HS-5 (cell line): ENCODE data around the gene MEF2A.
"Not testable (repeated sequence)": the region's sequence is repeated elsewhere in the genome, so short reads cannot be mapped to it uniquely, and the experiment has no call there.

Experiments
- DNase-seq: peaks from one replicate; pipeline ENCODE4 v3.0.0-alpha.2; 2012; ENCODE audit warnings: low read depth

MEF2A gene

GRCh38 chr15:99731336-99732123 lies 165.7 kb downstream of the MEF2A start:
- no peak for DNase-seq

GRCh38 chr15:99732124-99732750 lies 166.5 kb downstream of the MEF2A start:
- no peak for DNase-seq

GRCh38 chr15:99732751-99733267 lies 167.0 kb downstream of the MEF2A start:
- DNase-seq: no peak

GRCh38 chr15:99733268-99734039 lies 167.7 kb downstream of the MEF2A start, which contains the start of gene LYSMD4:
Gene LYSMD4, minus strand, starts transcription at chr15:99733437. Its CDS starts 1,438 bp downstream, at chr15:99731999.
- DNase-seq: peak; percentile 56

DNA sequence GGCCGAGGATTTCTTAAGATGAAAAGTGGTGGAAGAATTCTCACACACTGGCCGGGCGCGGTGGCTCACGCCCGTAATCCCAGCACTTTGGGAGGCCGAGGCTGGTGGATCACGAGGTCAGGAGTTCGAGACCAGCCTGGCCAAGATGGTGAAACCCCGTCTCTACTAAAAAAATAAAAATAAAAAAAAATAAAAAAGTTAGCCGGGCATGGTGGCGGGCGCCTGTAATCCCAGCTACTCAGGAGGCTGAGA lies 168.2 kb downstream of the MEF2A start:
- DNase-seq: not testable (repeated sequence)

DNA sequence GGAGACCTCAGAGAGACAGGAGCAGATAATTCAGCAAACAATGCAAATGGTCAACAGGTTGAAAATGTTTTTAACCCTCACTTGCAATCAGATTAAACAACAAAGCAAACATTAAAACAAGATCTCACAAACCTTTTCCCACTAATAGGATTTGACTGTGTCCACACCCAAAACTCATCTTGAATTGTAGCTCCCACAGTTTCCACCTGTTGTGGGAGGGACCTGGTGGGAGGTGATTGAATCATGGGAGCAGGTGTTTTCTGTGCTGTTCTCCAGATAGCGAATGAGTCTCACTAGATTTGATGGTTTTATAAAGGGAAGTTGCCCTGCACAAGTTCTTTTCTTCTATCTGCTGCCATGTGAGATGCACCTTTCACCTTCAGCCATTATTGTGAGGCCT lies 168.8 kb downstream of the MEF2A start:
- no peak for DNase-seq

DNA sequence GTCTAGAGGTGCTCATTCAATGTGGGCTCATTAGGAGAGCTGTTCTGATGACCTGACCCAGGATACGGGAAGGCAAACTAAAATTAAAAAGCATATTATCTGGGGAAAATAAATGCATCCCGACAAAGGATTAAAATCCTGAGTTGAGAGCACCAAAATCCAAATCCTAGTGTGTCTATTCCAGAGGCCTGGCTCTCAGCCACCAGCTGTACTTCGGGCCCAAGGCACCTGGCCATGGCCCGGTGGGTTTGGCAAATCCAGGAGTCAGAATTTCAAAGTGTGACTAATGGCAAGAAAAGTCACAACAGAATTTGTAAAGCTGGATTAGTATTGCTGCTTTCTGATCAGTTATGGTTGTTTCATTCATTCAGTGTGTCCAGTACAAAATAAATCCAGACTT lies 170.1 kb downstream of the MEF2A start:
- DNase-seq: no peak

DNA sequence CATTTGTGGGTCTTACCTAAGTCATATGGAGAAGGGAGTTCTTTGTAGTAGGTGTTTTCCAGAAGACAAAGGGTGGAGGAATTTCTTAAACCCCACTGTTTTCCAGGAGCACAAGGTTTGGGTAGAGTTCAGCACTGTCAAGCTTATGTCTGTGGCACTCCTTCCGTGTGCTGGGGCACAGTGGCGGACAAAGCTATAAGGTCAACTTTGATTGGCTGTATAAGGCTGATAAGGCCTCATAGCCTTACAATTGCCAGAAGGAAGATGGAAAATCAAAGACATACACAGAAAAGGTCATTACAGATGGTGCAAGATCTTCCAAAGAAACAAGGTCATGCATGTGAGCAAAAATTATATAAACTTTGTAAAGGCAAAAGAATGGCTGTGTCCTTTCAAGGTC lies 170.9 kb downstream of the MEF2A start:
- no peak for DNase-seq

- no peak for DNase-seq
Observed at GRCh38 chr15:99738021-99738847, 172.4 kb downstream of the MEF2A start.

GRCh38 chr15:99741835-99742234 lies 176.1 kb downstream of the MEF2A start:
- DNase-seq: no peak

DNA sequence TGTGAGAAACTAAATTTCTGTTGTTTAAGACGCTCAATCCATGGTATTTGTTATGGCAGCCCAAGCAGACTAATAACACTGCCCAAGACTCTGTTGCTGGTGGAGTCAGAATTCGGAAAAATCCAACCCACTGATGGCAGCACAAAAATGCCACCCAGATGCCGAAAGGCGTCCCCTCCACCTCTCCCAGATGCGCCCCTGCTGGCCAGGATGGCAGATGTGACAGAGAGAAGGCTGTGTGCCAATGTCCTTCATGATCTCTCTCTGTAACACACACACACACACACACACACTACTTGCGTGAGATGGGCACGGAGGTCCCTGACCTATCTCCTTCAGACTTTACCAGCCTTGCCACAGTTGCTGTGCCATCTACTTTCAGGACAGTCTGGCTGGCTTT lies 178.4 kb downstream of the MEF2A start:
- DNase-seq: no peak

- DNase-seq: no peak
Observed at GRCh38 chr15:99745370-99746086, 179.7 kb downstream of the MEF2A start.

DNA sequence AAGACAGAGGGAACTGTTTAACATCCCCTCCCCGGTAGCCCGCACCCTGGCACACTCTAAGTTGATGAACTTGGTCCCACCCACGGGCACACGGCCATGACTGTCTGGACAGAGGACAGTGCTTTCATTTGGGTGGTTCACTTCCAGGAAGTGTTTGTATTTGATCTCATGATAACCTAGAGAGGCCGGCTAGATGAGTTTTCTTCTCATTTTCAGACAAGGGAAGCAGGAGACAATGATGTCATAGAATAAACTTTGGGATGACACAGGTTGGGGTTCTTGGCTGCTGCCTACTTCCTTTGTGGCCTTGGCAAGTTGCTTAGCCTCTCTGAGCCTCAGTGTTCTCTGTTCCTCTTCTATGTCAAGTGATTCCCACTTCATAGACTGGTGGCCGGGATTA lies 183.6 kb downstream of the MEF2A start:
- no peak for DNase-seq

DNA sequence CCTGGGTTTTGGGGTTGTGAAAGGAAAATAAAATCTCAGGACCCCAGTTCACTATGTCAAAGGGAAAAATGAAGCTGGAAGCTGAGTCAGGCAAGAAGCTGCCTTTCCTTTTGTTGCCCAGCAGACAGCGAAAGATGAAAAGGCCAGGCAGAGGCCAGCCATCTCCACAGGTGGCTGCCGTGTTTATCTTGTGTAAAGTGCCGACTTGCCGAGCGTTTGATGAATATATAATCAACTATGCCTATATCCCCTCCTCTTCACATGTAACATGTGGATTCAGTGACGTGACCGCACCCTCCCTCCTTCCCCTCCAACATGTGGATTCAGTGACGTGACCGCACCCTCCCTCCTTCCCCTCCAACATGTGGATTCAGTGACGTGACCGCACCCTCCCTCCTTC lies 184.5 kb downstream of the MEF2A start:
- DNase-seq: not testable (repeated sequence)

DNA sequence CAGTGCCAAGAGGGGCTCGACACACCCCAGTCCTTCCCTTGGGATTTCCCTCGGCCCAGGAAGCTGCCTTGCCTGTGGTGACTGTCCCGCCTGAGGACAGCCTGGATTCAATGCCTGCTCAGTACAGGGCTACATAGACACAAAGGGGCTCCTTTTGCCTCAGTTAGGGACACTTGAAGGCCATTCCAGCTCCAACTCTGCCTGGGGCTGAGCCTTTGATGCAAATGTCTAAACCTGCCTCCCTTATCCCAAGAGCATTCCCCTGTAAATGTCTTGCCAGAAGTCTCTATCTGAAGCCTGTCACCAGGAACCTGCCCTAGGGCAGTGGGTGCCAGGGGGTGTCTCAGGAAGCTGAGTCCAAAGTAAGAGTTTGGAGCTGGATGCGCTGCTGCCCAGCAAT lies 186.8 kb downstream of the MEF2A start:
- no peak for DNase-seq

DNA sequence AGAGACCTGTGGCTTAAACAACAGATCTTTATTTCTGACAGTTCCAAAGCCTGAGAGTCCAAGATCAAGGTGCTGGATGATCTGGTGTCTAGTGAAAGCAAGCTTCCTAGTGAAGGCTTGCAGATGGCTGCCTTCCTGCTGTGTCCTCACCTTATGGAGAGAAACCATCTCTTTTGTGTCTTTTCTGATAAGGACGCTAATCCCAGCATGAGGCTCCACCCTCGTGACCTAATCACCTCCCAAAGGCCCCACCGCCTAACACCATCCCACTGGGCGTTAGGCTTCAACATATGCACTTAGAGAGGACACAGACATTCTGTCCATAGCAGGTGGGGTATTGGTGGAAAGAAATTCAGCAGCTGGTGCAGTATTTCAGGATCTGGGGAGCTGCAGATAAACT lies 187.3 kb downstream of the MEF2A start:
- no peak for DNase-seq

DNA sequence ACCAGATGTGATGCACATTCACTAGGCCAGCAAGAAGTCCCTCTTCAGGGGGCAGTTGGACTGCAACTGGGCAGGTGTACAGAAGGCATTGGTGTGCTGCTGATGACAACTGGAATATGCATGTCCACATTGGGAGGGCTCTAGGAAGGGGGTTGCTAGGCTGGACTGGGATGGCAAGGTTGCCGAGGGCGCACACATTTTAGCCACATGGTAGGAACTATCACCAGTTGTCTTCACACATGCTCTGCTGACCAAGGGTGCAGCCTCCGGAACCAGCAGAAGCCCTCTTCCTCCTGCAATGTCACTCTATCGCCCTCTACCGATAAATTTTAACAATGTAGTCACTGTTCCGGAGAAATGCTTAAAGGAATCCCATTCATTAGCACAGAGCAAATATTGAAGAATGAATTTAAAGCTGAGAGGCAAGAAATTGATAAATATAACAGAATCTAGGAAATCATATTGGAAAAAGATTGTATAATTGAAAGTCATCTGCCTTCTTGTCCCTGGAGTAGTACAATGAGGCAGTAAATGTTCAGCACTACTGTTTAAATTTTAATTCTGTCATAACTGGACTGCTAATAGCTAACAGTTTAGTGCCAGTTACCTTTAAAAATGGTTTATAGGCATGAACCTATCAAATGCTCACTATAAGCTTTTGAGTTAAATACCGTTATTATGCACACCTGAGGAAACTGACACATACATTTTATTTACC lies 190.1 kb downstream of the MEF2A start:
- DNase-seq: peak; percentile 34

DNA sequence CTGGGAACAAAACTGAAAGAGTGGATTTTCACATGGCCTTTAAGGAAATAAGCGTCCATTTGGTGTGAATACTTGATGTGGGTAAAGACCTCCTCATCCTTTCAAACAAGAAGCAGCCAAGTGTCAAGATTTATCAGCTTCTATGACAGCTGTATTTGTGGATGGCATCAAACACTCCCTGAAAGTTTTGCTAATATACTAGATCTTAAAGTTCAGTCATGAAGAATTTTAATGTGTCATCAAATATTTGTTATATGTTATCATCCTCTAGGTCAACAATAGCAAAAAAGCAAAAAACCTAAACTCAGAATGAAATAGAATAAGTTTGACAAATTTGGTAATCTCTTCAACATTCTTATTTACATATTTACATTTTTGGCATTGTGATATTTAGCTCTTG lies 196.5 kb downstream of the MEF2A start:
- DNase-seq: no peak

GRCh38 chr15:99763827-99764226 lies 198.0 kb downstream of the MEF2A start:
- no peak for DNase-seq

GRCh38 chr15:99764522-99764921 lies 198.7 kb downstream of the MEF2A start:
- DNase-seq: no peak
